ENCODE measurements around the gene C1QA. TPM values are rescaled to one million over a fixed set of nuclear protein-coding genes. Genes with fewer than 3 reads are reported as not detected.
A peak's percentile ranks its signal among the peaks of the same experiment; 100 is the strongest.

Gene C1QA
- total RNA-seq, 1 donor, result not detected

DNA sequence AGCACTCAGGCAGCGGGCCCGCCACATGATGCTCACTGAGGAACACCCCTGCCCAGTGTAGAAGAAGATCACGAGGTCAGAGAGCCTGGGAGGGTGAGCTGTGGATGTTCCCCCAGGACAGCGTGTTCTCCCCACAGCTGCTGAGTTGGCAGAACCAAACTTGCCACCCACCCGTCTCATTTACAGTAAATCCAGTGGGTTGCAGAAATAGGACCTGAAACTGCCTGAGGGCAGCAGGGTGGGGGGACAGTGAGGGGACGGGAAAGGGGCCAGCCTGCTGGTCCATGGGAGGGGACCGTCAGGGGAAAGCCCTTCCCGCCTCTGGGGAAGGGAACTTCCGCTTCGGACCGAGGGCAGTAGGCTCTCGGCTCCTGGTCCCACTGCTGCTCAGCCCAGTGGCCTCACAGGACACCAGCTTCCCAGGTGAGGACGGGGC is 16.5 kb downstream of the C1QA start, which contains the start of gene C1QB:
C1QB (plus strand) TSS at position 356 of the 436 bp plus-strand sequence. CDS start 6,227 bp downstream, outside the sequence.
- DNase-seq (ENCODE audit: low read depth), result no peak
- H3K4me3 ChIP-seq (ENCODE audit: low read depth, low read length), result no peak within 1 kb of the TSS
- TF ChIP-seq, protein P1, sequence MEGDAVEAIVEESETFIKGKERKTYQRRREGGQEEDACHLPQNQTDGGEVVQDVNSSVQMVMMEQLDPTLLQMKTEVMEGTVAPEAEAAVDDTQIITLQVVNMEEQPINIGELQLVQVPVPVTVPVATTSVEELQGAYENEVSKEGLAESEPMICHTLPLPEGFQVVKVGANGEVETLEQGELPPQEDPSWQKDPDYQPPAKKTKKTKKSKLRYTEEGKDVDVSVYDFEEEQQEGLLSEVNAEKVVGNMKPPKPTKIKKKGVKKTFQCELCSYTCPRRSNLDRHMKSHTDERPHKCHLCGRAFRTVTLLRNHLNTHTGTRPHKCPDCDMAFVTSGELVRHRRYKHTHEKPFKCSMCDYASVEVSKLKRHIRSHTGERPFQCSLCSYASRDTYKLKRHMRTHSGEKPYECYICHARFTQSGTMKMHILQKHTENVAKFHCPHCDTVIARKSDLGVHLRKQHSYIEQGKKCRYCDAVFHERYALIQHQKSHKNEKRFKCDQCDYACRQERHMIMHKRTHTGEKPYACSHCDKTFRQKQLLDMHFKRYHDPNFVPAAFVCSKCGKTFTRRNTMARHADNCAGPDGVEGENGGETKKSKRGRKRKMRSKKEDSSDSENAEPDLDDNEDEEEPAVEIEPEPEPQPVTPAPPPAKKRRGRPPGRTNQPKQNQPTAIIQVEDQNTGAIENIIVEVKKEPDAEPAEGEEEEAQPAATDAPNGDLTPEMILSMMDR (IDR thresholded peaks at IDR 0.05; ENCODE audit: insufficient read depth, low read length), result no peak

DNA sequence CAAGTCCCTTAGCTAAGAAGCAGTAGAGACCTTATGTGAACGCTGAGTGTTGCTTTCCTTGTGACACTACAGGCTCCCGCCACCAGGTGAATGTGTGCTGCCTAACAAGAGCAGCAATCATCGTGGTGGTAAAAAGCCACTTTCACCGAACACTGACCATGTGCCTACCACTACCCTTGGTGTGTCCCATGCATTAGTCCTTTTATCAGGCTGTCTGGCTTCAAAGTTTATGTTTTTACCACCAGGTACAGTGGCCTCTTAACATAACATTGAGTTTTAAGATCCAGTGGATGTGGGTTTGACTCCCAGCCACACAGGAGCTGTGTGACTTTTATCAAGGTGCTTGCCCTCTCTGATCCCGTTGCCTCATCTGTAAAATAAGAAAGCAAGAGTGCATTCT is 18.3 kb downstream of the C1QA start:
- DNase-seq (ENCODE audit: low read depth), result no peak
- TF ChIP-seq, protein P1 (IDR thresholded peaks at IDR 0.05; ENCODE audit: insufficient read depth, low read length), result peak; percentile 5

DNA sequence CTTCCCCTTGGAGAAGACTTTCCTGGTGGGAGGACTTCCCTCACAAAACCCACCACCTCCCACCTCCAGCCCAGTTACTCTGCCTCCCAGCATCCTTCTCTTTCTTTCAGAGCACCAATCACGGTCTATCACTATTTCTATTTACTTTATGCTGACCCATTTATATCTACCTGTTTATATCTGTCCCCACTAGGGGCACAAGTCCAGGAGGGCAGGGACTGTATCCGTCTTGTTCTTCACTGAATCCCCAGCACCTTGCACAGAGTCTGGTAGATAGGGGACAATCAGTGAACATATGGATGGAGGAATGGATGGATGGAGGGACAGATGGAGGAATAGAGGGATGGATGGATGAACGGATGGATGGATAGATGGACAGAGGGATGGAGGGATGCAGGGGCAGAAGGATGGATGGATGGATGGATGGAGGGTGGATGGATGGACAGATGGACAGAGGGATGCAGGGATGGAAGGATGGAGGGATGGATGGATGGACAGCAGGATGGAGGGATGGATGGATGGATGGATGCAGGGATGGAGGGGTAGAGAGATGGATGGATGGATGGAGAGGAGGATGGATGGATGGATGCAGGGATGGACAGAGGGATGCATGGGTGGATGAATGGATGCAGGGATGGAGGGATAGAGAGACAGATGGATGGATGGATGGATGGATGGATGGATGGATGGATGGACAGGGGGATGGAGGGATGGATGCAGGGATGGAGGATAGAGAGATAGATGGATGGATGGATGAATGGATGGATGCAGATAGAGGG is 22.1 kb downstream of the C1QA start:
- H3K4me3 ChIP-seq (ENCODE audit: low read depth, low read length), result no peak overlapping the region
- DNase-seq (ENCODE audit: low read depth), result no peak
- TF ChIP-seq, protein P1 (IDR thresholded peaks at IDR 0.05; ENCODE audit: insufficient read depth, low read length), result no peak

More for the DNA sequence above, 18.3 kb downstream of the C1QA start:
- H3K4me3 ChIP-seq (ENCODE audit: low read depth, low read length), result no peak overlapping the region

DNA sequence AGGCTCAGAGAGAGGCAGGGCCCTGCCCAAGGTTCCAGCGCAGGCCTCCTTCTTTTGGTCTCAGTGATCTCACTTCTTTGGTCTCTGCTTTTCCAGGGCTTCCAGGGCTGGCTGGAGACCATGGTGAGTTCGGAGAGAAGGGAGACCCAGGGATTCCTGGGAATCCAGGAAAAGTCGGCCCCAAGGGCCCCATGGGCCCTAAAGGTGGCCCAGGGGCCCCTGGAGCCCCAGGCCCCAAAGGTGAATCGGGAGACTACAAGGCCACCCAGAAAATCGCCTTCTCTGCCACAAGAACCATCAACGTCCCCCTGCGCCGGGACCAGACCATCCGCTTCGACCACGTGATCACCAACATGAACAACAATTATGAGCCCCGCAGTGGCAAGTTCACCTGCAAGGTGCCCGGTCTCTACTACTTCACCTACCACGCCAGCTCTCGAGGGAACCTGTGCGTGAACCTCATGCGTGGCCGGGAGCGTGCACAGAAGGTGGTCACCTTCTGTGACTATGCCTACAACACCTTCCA is 24.4 kb downstream of the C1QA start:
- DNase-seq (ENCODE audit: low read depth), result no peak
- no peak overlapping the region for H3K4me3 ChIP-seq (ENCODE audit: low read depth, low read length)
- TF ChIP-seq, protein P1 (IDR thresholded peaks at IDR 0.05; ENCODE audit: insufficient read depth, low read length), result no peak

DNA sequence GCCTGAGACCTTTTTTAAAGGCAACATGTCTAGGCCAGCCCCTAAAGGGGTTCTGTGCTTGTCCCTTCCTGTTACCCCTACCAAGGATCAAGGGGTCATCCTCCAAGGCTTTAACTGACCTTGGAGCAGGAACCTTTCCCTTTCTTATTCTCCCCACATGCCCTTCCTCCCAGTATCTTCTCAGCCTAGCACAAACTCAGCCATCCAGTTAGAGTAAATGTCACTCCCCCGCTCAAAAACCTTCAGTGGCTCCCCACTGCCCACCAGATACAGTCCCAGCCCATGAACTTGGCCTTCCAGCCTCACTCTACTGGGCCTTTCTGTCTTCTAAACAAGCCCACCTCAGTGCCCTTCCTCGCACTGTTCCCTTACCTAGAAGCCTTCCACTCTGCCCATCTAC is 25.5 kb downstream of the C1QA start:
- DNase-seq (ENCODE audit: low read depth), result no peak

DNA sequence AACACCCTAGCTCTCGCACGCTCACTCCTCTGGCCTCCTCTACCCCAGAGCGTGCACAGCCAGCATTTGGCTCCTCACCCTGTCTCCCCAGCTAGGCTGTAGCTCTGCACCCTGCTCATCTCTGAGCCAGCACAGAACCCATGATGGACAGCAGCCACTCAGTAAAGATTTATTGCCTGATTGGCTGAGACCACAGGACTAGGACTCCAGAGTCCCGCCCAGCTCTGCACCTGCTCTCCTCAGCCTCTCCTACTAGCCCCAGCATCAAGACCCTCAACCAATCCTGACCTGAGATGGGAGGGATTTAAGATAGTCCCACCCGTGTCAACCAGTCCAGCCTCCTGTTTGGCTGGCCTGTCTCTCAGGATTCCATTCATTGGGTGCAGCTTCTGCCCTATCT is 25.9 kb downstream of the C1QA start:
- H3K4me3 ChIP-seq (ENCODE audit: low read depth, low read length), result no peak overlapping the region
- TF ChIP-seq, protein P1 (IDR thresholded peaks at IDR 0.05; ENCODE audit: insufficient read depth, low read length), result no peak
- no peak for DNase-seq (ENCODE audit: low read depth)

More for the DNA sequence above, 25.5 kb downstream of the C1QA start:
- TF ChIP-seq, protein P1 (IDR thresholded peaks at IDR 0.05; ENCODE audit: insufficient read depth, low read length), result no peak
- no peak overlapping the region for H3K4me3 ChIP-seq (ENCODE audit: low read depth, low read length)
